HepG2 (cell line): ENCODE results near the gene KRT14.
"Not testable (repeated sequence)": the region's sequence is repeated elsewhere in the genome, so short reads cannot be mapped to it uniquely, and the experiment has no call there.

Source experiments
- ZNF143 ChIP-seq: sonication (generic); formaldehyde crosslinking; IDR thresholded peaks from 2 replicates; pipeline ENCODE4 v1.4.0; 2020; ENCODE audit warnings: missing genetic modification reagents
- ZNF784 ChIP-seq: sonication (generic); formaldehyde crosslinking; IDR thresholded peaks from 2 replicates; pipeline ENCODE4 v1.5.1; 2020; ENCODE audit warnings: missing genetic modification reagents, mild to moderate bottlenecking, borderline replicate concordance
- ZSCAN12 ChIP-seq: sonication (generic); formaldehyde crosslinking; IDR thresholded peaks from 2 replicates; pipeline ENCODE4 v1.9.0; 2021; ENCODE audit warnings: mild to moderate bottlenecking, missing genetic modification reagents

- TF ChIP-seq ZNF143, ZNF784, ZSCAN12 (CRISPR knock-in tag): not testable (repeated sequence)
Observed at GRCh38 chr17:41619927-41620582, 33.4 kb upstream of the KRT14 start.
